HG03342 (cell line): ENCODE measurements around the gene RPL7A.
"Not testable (repeated sequence)": the region's sequence is repeated elsewhere in the genome, so short reads cannot be mapped to it uniquely, and the experiment has no call there.

Experiments used
- ATAC-seq: cut with Tn5 transposase; IDR thresholded peaks from one replicate; pipeline ENCODE4 v1.9.1; 2021; ENCODE audit warnings: mild to moderate bottlenecking, moderate library complexity; ENCODE audit not compliant: unreplicated experiment

Gene RPL7A

GRCh38 chr9:133366435-133366834, 18.4 kb downstream of the RPL7A start:
- ATAC-seq: no peak

- no peak for ATAC-seq
Measured at GRCh38 chr9:133367221-133367620, 19.2 kb downstream of the RPL7A start.

GRCh38 chr9:133367778-133368177, 19.8 kb downstream of the RPL7A start:
- ATAC-seq: no peak

GRCh38 chr9:133368249-133368881, 20.3 kb downstream of the RPL7A start:
- ATAC-seq: no peak

GRCh38 chr9:133369422-133369821, 21.4 kb downstream of the RPL7A start:
- no peak for ATAC-seq

- no peak for ATAC-seq
Measured at GRCh38 chr9:133369933-133370332, 21.9 kb downstream of the RPL7A start.

- no peak for ATAC-seq
Measured at GRCh38 chr9:133370685-133371084, 22.7 kb downstream of the RPL7A start.

- ATAC-seq: no peak
Measured at GRCh38 chr9:133371261-133371711, 23.3 kb downstream of the RPL7A start.

- ATAC-seq: no peak
Measured at GRCh38 chr9:133372144-133372543, 24.1 kb downstream of the RPL7A start.

GRCh38 chr9:133374612-133375115, 26.6 kb downstream of the RPL7A start:
- no peak for ATAC-seq

- peak; percentile 18 for ATAC-seq
Measured at GRCh38 chr9:133375116-133375723, 27.2 kb downstream of the RPL7A start.

- peak; percentile 87 for ATAC-seq
Measured at GRCh38 chr9:133375724-133376654, 28.0 kb downstream of the RPL7A start, which contains the start of the genes STKLD1 and SURF4. Gene STKLD1 (plus strand): TSS chr9:133376366. CDS start chr9:133376474, 108 bp downstream. Gene SURF4 (minus strand): TSS chr9:133376060. CDS start chr9:133375969, 91 bp downstream.

- ATAC-seq: not testable (repeated sequence)
Measured at GRCh38 chr9:133377280-133377679, 29.3 kb downstream of the RPL7A start.

GRCh38 chr9:133377721-133378216, 29.8 kb downstream of the RPL7A start:
- no peak for ATAC-seq

GRCh38 chr9:133378408-133378962, 30.5 kb downstream of the RPL7A start:
- no peak for ATAC-seq

- ATAC-seq: no peak
Measured at GRCh38 chr9:133379153-133380086, 31.4 kb downstream of the RPL7A start.

GRCh38 chr9:133380734-133381133, 32.7 kb downstream of the RPL7A start:
- no peak for ATAC-seq

- ATAC-seq: no peak
Measured at GRCh38 chr9:133382507-133383141, 34.6 kb downstream of the RPL7A start.

GRCh38 chr9:133383438-133383837, 35.4 kb downstream of the RPL7A start:
- ATAC-seq: no peak
